Stimulated activated CD8-positive, alpha-beta memory T cell treated with anti-CD3 and anti-CD28 coated beads, Interleukin-12 subunit alpha, Interleukin-12 subunit beta, amount 100 ng/mL, for 4 hours (primary cell): ENCODE data around the gene ITPR2.
"Not testable (repeated sequence)": the region's sequence is repeated elsewhere in the genome, so short reads cannot be mapped to it uniquely, and the experiment has no call there.

Experiments
- DNase-seq: peaks from one replicate; pipeline ENCODE4 v3.0.0-alpha.2; 2020; ENCODE audit warnings: low read depth

The ITPR2 gene

GRCh38 chr12:26622601-26623000 is 210.4 kb downstream of the ITPR2 start:
- DNase-seq: no peak

DNA sequence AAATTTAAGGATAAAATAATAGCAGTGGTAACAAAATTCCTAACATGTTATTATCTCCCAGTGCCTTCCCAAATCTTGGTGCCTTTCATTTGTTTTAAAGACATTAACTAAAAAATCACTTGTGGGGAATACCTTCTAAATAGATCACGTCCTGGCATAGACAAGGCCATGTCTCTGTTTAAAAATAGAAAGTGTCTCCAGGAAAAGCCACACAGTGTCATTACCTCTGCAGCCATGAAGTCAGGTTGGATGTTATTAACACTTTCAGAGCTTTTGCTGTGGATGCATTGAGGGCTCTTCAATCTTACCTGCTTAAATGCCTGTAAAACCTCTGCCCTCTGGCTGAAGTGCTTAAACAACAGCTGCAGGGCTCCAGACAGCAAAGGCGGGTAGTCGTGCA is 211.1 kb downstream of the ITPR2 start:
- no peak for DNase-seq

GRCh38 chr12:26620907-26621306 is 212.1 kb downstream of the ITPR2 start:
- DNase-seq: no peak

GRCh38 chr12:26617513-26617912 is 215.5 kb downstream of the ITPR2 start:
- DNase-seq: no peak

DNA sequence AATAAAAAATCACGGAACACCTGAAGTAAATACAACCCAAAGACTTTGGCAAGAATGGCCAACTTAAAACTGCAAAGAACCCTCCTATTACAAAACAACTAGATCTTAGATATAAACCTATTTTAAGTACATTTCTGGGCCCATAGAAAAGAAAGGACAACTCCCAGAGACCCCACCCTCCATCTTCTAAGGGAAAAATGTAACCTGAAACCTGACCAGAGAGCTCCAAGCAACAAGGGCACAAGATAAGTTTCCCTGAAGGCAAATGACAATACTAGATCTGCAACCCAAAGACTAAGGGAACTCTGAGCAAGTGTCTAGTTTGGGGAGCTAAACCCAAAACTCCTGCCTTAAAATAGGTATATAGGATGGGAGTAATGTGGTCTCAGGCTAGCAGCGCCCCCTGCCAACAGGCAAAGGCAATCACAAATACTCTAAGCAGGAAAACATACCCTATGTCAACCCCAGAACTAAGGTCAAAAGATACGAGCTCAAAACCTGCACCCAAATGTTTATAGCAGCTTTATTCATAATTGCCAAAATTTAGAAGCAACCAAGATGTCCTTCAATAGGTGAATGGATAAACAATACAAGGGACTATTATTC is 218.9 kb downstream of the ITPR2 start:
- DNase-seq: no peak

DNA sequence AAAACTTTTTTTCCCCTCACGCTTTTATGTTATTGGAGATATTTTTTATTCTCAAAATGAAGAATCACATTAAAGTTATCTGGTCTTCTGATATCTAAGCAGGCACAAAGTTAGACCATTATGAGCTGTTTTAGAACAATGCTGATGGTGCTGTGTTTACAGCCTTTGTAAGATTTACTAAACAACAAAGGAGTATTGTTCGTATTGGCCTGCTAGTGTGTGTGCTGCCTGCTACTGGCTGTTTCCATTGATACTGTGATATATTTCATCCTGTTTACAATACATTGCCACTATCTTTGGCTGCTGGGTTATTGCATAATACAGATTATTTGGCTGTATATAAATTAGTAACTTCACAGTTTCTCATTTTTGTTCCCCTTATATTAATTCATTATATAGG is 220.8 kb downstream of the ITPR2 start:
- no peak for DNase-seq

DNA sequence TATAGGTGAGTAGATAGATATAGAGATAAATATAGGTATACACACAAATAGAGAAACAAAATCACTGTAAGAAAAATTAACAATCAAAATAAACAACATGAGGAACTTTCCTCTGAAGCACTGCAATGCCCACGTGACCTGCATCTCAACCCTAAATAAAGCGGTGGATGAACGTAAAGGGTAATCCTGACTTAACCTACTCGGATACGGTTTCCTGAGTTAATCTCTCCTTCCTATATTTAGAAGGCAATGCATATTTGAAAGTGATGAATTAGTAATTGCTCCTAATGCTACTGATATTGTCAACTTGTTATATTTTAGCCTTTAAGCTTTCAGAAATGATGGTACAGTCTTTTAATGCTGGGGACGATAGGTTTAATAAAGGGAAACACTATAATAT is 221.4 kb downstream of the ITPR2 start:
- DNase-seq: no peak

DNA sequence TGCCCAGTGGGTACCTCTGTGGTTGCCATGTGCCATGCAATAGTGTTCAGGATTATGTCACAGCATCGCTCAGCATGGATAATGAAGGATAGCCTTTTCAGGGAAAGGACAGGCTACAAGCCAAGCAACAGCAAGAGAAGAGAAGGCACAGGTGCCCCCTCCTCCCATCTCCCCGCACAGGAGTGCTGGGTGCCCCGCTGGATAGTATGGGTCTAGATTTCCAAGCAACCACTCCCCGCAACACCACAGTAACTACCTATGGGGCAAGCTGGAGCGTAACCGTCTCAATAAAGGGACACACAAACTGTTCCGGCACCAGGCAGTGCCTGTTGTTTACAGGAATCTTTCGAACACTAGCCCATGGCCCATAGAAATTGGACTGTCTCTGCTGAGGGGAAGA is 222.2 kb downstream of the ITPR2 start:
- no peak for DNase-seq

DNA sequence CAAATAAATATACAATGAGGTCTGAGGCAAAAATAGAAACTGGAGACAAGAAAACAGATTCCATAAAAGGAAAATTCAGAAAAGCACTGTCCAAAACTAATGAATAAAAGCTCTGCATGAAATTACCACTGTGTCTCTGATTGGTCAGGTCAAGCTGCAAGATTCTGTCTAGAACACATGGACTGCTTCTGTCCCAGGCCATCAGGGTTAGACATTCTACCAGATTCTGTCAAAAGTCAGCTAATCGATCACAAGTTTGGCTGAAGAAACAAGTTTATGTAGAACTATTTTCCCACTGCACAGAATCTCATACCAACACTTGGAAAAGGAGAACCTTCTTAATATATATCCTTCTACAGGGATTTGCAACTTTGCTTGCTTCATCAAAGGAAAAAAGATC is 223.0 kb downstream of the ITPR2 start:
- no peak for DNase-seq

DNA sequence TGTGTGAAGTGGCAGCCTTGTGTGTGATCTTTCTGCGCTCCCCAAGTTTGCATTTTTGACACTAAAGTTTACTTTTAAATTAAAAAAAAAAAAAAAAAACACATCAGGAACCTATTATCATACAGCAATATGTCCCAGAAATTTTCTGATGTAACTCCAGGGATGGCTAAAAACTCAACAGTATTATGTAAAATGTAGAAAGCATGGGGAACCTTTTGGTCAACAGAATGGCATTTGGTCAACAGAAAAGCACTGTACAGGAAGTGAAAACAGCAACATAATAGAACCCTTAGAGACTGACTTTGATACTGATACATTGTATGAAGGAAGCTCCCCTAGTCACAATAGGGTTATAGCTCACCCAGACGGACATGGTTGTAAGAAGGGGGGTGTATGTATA is 224.3 kb downstream of the ITPR2 start:
- no peak for DNase-seq

GRCh38 chr12:26608273-26608672 is 224.7 kb downstream of the ITPR2 start:
- DNase-seq: no peak

- DNase-seq: no peak
Measured at GRCh38 chr12:26606911-26607310, 226.1 kb downstream of the ITPR2 start.

GRCh38 chr12:26604813-26605212 is 228.2 kb downstream of the ITPR2 start:
- DNase-seq: not testable (repeated sequence)

GRCh38 chr12:26599096-26599695 is 233.8 kb downstream of the ITPR2 start:
- DNase-seq: no peak

GRCh38 chr12:26595806-26596205 is 237.2 kb downstream of the ITPR2 start:
- no peak for DNase-seq

DNA sequence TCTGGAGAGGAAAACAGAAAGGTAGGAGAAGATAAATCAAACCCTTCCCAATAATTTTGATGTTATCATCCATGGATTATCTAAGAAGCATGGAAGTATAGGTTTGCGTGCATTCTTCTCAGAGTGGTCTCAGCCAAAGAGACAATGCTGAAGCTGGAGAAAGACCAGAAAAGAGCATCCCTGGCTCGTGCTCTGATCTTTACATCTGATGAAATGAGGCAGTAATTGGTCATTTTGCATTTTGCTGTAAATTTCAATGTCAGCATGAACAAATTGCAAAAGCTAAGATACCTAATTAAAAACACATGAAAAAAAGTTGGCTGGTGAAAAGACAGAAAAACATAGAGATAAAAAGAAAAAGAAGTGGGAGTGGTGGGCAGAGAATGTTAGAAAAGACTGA is 252.4 kb downstream of the ITPR2 start:
- no peak for DNase-seq

GRCh38 chr12:26576266-26576665 is 256.7 kb downstream of the ITPR2 start:
- no peak for DNase-seq

- DNase-seq: no peak
Measured at GRCh38 chr12:26573225-26573909, 259.6 kb downstream of the ITPR2 start.

DNA sequence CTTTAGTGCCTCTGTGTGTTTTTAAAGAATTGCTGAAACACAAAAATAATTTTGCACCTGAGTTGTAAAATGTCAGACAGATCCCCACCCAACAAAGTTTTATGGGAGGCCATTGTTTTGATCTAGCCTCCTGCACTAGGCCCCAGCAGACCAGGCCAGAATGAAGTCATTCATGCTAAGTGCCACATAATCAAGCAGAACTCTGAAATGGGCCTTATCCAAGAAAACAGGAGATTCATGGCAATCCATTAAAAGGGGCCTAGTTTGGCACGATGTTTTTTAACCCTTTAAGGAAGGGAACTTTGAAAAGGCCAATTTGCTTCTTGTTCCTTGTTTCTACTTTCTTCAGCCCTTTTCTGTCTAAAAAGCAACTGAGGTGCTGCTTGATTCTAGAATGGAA is 260.9 kb downstream of the ITPR2 start:
- no peak for DNase-seq

DNA sequence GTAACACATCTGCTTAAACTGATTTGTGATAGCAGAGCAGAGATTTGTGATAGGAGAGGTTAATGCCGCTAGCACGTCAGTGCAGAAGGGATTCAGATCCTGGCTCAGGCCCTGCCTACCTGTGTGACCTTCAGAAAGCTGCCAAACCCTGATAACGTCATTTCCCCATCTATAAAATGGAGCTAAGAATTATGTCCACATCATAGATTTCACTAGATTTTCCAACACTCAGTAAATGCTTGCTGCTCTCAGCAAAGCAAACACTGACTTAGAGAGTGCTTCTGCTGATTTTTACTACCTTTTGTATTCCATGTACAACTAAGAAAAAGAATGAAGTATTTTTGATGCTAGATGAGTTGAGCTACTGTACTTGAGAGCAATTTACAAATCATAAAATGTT is 261.4 kb downstream of the ITPR2 start:
- no peak for DNase-seq

DNA sequence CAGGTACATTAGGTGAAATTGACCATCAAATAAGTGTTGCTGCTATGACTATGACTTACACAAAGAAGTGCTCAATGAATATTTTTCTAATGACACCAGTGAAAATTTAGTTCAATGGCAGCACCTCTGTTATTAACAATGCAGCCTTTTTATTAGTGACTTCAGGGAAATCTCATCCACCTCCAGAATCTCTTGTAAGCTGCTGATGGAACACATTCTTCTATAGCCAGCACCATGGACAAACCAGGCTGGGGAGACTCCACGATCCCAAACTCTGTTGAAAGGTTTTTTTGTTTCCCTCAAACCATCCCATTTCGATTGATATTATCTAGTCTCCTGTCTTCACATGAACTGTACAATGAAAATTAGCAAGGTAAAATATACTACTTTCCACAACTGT is 265.9 kb downstream of the ITPR2 start:
- DNase-seq: no peak

GRCh38 chr12:26566675-26567074 is 266.3 kb downstream of the ITPR2 start:
- DNase-seq: no peak

GRCh38 chr12:26566186-26566585 is 266.8 kb downstream of the ITPR2 start:
- no peak for DNase-seq

DNA sequence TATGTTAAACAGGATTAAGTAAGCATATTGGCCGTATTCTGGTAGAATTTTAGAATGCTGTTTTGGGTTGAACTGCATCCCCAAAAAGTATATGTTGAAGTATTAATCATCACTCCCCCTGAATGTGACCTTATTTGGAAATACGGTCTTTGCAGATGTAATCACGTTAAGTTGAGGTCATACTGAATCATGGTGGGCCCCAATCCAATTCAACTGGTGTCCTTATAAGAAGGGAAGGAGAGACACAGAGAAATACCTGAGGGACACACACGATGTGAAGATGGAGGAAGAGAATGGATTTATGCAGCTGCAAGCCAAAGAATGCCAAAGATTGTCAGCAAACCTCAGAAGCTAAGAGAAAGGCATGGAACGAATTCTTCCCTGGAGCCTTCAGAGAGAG is 268.6 kb downstream of the ITPR2 start:
- no peak for DNase-seq
